HepG2 (cell line): ENCODE data around the gene RNF182. TPM values are rescaled to one million over a fixed set of nuclear protein-coding genes. Genes with fewer than 3 reads are reported as not detected.

Experiments
- ATAC-seq: fragments of 200-7000 bp; cut with Tn5 transposase; 3 replicates; pipeline ENCODE4 v1.9.1; 2020; ENCODE audit warnings: mild to moderate bottlenecking, moderate library complexity
- BruUV-seq: library from RNA; stranded (reverse); fragments of 400-500 nt; replicated peaks from 2 replicates; lab custom pipeline; 2021; lab: Mats Ljungman, UMichigan
- CTCF ChIA-PET: fragments of 300-600 bp; formaldehyde crosslinking; extraction: SDS; loops from one replicate; lab custom pipeline; 2021; ENCODE audit warnings: low total read pairs, inconsistent platforms, low intra/inter-chr PET ratio; lab: Yijun Ruan, JAX
- POLR2A ChIA-PET: fragments of 350-600 bp; sonication (Branson Sonifier 250); formaldehyde crosslinking; loops from one replicate; lab custom pipeline; 2020; ENCODE audit warnings: antibody characterized with exemption, inconsistent platforms; lab: Yijun Ruan, JAX
- DNase-seq: peaks from one replicate; pipeline ENCODE4 v3.0.0-alpha.2; 2015; ENCODE audit warnings: low spot score
- FAIRE-seq: peaks from 3 replicates; lab custom pipeline; 2011; peaks lifted over from hg19 to GRCh38; lab: Jason Lieb, UNC
- H2AFZ ChIP-seq: one replicate; pipeline ENCODE4 v1.6.1; 2011; ENCODE audit warnings: low read length, inconsistent platforms
- H3K27ac ChIP-seq: fragments of 300-600 bp; 3 replicates; pipeline ENCODE4 v1.8.0; 2011; ENCODE audit warnings: mixed run types, mild to moderate bottlenecking, mixed read lengths, low read length, inconsistent platforms; ENCODE audit not compliant: insufficient read depth; ENCODE audit errors: extremely low read length
- H3K27me3 ChIP-seq, 2 experiments: fragments of 200-600 bp in 1 of 2; 2 replicates in 1 of 2; 3 replicates in 1 of 2; pipeline versions ENCODE4 v1.6.0 to v1.8.0; 2011; ENCODE audit warnings: low read length in 2 of 2, mild to moderate bottlenecking in 2 of 2, moderate library complexity in 2 of 2, inconsistent platforms in 1 of 2; ENCODE audit not compliant: insufficient read depth in 2 of 2, control insufficient read depth in 1 of 2
- H3K36me3 ChIP-seq, 2 experiments: fragments of 200-600 bp in 1 of 2; replicated peaks in 1 of 2; 2 replicates in 1 of 2; 3 replicates in 1 of 2; pipeline versions ENCODE4 v1.5.1 to v1.8.0; 2011; ENCODE audit warnings: low read length in 2 of 2, inconsistent platforms in 1 of 2; ENCODE audit not compliant: insufficient read depth in 2 of 2, control insufficient read depth in 1 of 2
- H3K4me1 ChIP-seq: 2 replicates; pipeline ENCODE4 v1.5.1; 2012; ENCODE audit warnings: low read length, inconsistent platforms; ENCODE audit not compliant: insufficient read depth
- H3K4me2 ChIP-seq: 2 replicates; pipeline ENCODE4 v1.6.0; 2011; ENCODE audit warnings: low read depth, low read length, inconsistent platforms
- H3K4me3 ChIP-seq, 3 experiments: fragments of 200-600 bp in 1 of 3; sonication (generic), shearing (Covaris generic) in 1 of 3; replicated peaks in 1 of 3; 2 replicates each; pipeline ENCODE4 v1.5.1; 2011 to 2016; ENCODE audit warnings: low read length in 3 of 3, inconsistent platforms in 2 of 3, low read depth in 2 of 3, mild to moderate bottlenecking in 2 of 3, control low read depth in 1 of 3, mixed read lengths in 1 of 3; ENCODE audit not compliant: insufficient read depth in 1 of 3
- H3K79me2 ChIP-seq: one replicate; pipeline ENCODE4 v1.6.1; 2011; ENCODE audit warnings: low read length, inconsistent platforms; ENCODE audit not compliant: insufficient read depth
- H3K9ac ChIP-seq: 2 replicates; pipeline ENCODE4 v1.6.0; 2011; ENCODE audit warnings: mild to moderate bottlenecking, low read depth, low read length, inconsistent platforms; ENCODE audit not compliant: insufficient read depth
- H3K9me3 ChIP-seq: 2 replicates; pipeline ENCODE4 v1.5.1; 2012; ENCODE audit warnings: mild to moderate bottlenecking, low read length
- H4K20me1 ChIP-seq: 2 replicates; pipeline ENCODE4 v1.6.0; 2011; ENCODE audit warnings: inconsistent platforms, mild to moderate bottlenecking, low read length, moderate library complexity; ENCODE audit not compliant: insufficient read depth
- FOXA1 ChIP-seq, 2 experiments: fragments of 450-650 bp in 1 of 2; sonication (generic) in 1 of 2; formaldehyde crosslinking in 1 of 2; IDR thresholded peaks; 2 replicates each; pipeline versions ENCODE4 v1.4.0 to v1.6.1; 2016 to 2020; ENCODE audit warnings: missing genetic modification reagents in 1 of 2
- IRX3 ChIP-seq: sonication (generic); formaldehyde crosslinking; IDR thresholded peaks from 2 replicates; pipeline ENCODE4 v1.8.1; 2023; ENCODE audit warnings: mild to moderate bottlenecking, low read depth, missing genetic modification reagents, borderline replicate concordance
- JUN ChIP-seq: sonication (generic); formaldehyde crosslinking; IDR thresholded peaks from 2 replicates; pipeline ENCODE4 v1.4.0; 2020; ENCODE audit warnings: mild to moderate bottlenecking, missing genetic modification reagents
- MED8 ChIP-seq: sonication (generic); formaldehyde crosslinking; IDR thresholded peaks from 2 replicates; pipeline ENCODE4 v1.8.1; 2023; ENCODE audit warnings: mild to moderate bottlenecking, missing genetic modification reagents; ENCODE audit not compliant: insufficient replicate concordance
- PRDM15 ChIP-seq: sonication (generic); formaldehyde crosslinking; IDR thresholded peaks from 2 replicates; pipeline ENCODE4 v1.4.0; 2020; ENCODE audit warnings: missing genetic modification reagents
- ZNF724P ChIP-seq: sonication (generic); formaldehyde crosslinking; IDR thresholded peaks from 2 replicates; pipeline ENCODE4 v1.8.0; 2022; ENCODE audit warnings: missing genetic modification reagents, borderline replicate concordance
- ZNF75D ChIP-seq: sonication (generic); formaldehyde crosslinking; IDR thresholded peaks from 2 replicates; pipeline ENCODE4 v1.8.1; 2023; ENCODE audit warnings: missing genetic modification reagents, mild to moderate bottlenecking, borderline replicate concordance
- WGBS: methylation state at CpG from one replicate; pipeline ENCODE4 v1.1.6; 2017; ENCODE audit warnings: low lambda C conversion rate; 5-methylcytosine and 5-hydroxymethylcytosine counted together
- in situ Hi-C: cut with HindIII; loops from 2 replicates; pipeline ENCODE4 v1.10.0; 2017; ENCODE audit warnings: low pct_unique_long_range_greater_than_20kb; ENCODE audit not compliant: extremely low pct_ligation_motif_present
- intact Hi-C: fragments of 100-400 bp; cut with micrococcal nuclease; formaldehyde crosslinking; loops from one replicate; pipeline ENCODE4 v1.10.0; 2022; ENCODE audit not compliant: unreplicated experiment
- polyA plus RNA-seq, 8 experiments: library from polyadenylated mRNA; depleted of rRNA in 3 of 8; stranded (reverse) in 7 of 8; unstranded in 1 of 8; fragments of >200 nt; fragmentation: Illumina TruSeq in 4 of 8; extraction: Trizol in 4 of 8; gene quantifications; 2 replicates each; pipeline versions ENCODE4 v1.2.1 to v1.2.3, GENCODE V29; 2011 to 2016; ENCODE audit warnings: low read depth in 4 of 8, missing spikeins in 1 of 8, mixed read lengths in 1 of 8; ENCODE audit not compliant: insufficient read depth in 1 of 8
- total RNA-seq, 5 experiments: library from RNA; depleted of rRNA; stranded (reverse); fragments of >200 nt; fragmentation: Illumina TruSeq; extraction: Trizol; gene quantifications; 2 replicates each; pipeline ENCODE4 v1.2.3, GENCODE V29; 2016; ENCODE audit warnings: low read depth in 1 of 5

Gene RNF182
- total and polyA plus RNA-seq, 2 of the 13 experiments (the other 11 are each of a cell fraction or from before 2014, with no cell fraction given) = not detected

DNA sequence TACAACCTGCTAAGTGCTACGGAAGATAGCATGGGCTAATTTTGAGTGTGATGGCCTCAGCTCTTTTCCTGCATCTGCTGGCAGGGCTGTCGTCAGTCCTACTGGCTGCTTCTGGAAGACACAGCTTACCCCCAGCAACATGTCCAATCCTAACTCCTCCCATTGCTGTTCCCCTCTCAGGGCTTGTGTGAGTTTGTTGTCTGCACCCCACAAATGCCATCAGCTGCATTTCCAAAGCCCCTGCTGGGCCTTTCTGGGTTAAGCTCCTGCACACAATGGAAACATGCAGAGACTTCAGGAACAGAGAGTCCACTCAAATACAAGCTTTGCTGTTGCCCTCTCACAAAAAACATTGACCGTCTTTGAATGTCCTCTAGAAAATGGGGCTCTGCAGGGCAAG is 84.7 kb downstream of the RNF182 start:
- no peak for ATAC-seq
- TF ChIP-seq PRDM15 (CRISPR knock-in tag) (no peak), ZNF724P (CRISPR knock-in tag) (no peak), FOXA1 (IDR thresholded peaks at IDR 0.05) (no peak), FOXA1 (CRISPR knock-in tag; IDR thresholded peaks at IDR 0.05) (no peak), JUN (no peak), MED8 (CRISPR knock-in tag) (no peak), ZNF75D (CRISPR knock-in tag) (no peak), IRX3 (CRISPR knock-in tag) (no peak)
- TF ChIP-seq, all 625 proteins: peak for 0
- intact Hi-C loops = no loop called here
- H3K27me3 ChIP-seq = peaks cover 0 to 25% of the 10 kb centered on the region in 2 experiments; a peak in 2 of 5 replicates
- H2AFZ ChIP-seq = no peak overlapping the region
- no peaks in the 10 kb centered on the region for H4K20me1 ChIP-seq
- ChIA-PET POLR2A (no interaction called here), CTCF (no interaction called here)
- H3K27ac ChIP-seq = no peak overlapping the region
- H3K9ac ChIP-seq = no peak overlapping the region
- H3K4me2 ChIP-seq = no peak overlapping the region
- no peak for FAIRE-seq
- no peak overlapping the region for H3K4me3 ChIP-seq
- no peak for DNase-seq
- 18% methylated on average over 3 of the region's 3 CpGs for WGBS
- in situ Hi-C loops = no loop called here
- no peaks in the 10 kb centered on the region for H3K4me1 ChIP-seq
- no peaks in the 10 kb centered on the region for H3K9me3 ChIP-seq
- no peaks in the 10 kb centered on the region for H3K79me2 ChIP-seq
- no TSS peak for BruUV-seq
- no peaks in the 10 kb centered on the region for H3K36me3 ChIP-seq
